ENCODE data around the gene DHDH.

The DHDH gene

DNA sequence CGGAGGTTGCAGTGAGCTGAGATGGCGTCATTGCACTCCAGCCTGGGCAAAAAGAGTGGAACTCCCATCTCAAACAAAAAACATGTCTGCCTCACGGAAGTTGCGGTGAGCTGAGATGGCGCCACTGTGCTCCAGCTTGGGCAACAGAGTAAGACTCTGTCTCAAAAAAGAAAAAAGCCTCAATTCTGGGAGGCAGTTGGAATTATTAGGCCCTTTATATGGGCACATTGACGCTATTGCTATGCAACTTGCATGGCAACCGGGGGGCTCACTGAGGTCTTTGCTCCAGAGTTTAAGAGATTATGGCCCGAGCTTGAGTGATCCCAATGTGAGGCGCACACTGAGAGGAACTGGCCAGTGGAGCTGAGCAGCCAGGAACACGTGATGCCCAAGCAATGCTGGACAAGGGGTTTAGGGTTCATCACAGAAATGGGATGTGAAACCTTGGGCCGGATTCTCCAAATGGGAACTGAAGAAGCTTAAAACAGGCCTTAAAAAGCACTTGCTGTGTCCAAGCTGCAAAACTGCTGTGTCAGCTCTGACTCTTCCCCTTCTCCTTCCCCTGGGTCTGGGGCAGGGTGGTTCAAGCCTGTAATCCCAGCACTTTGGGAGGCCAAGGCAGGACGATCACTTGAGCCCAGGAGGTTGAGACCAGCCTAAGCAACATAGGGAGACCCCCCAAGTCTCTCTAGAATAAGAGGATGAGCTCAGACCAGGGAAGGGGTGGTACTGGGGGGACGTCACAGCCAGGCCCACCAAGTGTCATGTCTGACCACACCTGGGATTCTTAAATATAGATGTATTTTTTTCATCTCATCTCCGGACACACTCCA is 34.1 kb downstream of the DHDH start:
- no peak for DNase-seq (ENCODE audit: low read depth)

DNA sequence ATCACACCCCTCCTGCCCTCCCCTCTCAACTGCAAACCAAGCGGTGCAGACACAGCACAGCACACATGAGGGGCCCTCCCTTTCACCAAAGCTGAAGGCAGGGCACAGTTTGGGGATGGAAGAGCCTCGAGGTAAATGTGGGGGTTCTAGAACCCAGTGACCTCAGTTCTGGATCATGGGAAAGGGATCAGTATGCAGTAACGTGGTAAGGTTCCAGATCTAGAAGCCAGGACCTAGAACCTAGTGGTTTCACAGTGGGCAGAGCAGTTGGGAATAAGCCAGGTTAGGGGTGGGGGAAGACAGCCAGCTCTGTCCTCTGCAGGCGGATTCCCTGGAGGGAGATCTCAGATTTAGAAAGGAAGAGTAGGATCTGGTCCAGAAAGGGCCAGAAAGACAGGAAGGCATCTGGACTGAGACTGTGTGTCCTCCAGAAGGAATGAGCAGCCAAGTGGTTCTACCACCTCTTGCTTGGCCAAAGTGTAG is 34.7 kb downstream of the DHDH start:
- DNase-seq (ENCODE audit: low read depth): no peak

DNA sequence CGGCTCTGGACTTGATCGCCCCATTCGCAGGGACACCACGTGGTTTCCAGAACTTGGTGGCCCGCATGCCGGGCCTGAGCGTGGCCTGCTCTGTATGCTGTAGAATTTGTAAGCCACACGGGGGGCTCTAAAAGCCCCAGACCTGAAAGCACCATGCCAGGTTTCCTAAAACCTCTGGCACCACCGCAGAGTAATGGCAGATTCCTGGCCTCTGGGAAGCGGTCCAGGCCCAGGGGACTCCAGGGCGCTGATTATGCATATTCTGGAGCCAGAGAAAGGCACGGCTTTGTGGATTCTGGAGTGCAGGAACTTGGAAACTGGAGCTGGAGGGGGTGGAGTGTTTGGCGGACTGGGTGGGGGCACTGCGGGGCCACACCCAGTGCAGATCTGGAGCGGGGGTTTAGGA is 35.3 kb downstream of the DHDH start:
- no peak for DNase-seq (ENCODE audit: low read depth)

DNA sequence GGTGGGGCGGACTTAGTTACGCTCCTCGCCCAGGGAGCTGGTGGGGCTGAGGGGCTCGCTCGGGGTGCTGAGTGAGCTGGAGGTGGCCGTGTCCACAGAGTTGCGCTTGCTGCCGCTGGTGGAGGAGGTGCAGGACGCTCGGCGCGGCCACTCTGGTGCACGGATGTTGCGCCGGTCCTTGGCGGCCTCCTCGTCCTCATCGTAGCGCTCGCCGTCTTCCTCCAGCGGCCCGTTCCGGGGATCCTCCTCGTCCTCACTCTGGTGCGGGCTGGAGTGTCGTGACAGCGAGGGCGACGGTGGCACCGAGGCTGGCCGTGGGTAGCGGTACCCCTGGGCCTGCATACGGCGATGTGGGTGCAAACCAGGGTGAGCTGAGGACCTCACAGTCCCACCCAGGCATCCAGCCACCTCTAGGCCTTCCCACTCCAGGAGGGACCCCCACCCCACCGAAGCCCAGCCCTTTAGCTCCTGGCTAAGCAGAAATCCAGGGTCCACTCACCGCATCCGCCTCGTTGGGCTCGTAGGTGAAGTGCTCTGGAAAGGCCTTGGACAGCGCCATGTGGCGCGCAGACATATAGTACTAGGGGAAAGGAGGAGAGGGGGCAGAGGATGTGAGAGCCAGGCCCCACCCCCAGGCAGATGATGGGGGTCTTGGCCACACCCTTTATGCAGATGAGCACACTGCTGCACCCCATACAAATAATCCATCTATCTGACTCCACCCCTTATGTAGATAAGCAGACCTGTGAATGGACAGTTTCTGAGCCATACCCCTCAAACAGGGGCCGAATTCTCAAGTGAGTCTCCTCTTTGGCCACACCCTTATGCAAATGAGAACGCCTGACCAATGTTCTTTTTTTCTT is 36.0 kb downstream of the DHDH start:
- no peak for DNase-seq (ENCODE audit: low read depth)

DNA sequence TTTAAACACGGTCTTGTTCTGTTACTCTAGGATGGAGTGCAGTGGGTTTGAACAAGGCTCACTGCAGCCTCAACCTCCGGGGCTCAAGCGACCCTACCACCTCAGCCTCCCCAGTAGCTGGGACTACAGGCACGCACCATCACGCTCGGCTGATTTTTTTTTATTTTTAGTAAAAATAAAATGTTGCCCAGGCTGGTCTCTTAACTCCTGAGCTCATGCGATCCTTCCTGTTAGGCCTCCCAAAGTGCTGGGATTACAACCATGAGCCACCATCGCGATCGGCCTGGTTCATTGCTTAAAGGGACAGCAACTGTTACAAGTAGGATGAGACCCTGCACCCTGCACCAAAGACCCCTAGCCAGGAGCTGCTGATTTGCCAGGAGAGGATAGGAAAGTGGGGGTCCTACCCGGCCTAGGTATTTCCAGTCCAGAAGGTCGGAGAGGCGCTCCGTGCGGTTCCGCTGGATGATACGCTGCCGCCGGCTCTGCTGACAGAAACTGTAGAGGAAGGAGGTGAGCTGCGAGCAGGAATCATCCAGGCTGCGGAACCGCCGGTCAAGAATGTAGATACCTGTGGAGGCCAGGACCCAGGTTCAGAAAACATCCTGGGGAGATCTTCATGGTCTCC is 36.8 kb downstream of the DHDH start:
- DNase-seq (ENCODE audit: low read depth): no peak

DNA sequence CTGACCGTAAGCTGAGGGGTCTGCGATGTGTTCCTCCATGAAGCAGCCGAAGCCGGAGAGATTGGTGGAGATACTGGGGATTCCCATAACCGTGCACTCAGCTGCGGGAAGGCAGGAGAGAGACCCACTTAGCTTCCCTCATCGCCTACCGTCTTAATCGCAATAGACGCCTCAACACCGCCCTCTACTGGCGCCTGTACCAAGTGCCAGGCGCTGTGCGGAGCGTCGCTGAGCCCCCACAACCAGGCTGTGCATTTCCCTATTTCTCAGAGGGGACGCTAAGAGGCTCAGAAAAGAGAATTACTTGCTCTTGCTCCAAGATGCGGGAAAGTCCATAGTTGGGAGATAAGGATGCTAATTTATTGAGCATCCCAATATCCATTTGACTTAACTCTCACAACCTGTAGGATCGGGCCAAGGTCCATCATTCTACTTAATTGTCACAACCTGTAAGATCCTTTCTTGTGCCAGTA is 37.5 kb downstream of the DHDH start:
- DNase-seq (ENCODE audit: low read depth): peak; percentile 70

DNA sequence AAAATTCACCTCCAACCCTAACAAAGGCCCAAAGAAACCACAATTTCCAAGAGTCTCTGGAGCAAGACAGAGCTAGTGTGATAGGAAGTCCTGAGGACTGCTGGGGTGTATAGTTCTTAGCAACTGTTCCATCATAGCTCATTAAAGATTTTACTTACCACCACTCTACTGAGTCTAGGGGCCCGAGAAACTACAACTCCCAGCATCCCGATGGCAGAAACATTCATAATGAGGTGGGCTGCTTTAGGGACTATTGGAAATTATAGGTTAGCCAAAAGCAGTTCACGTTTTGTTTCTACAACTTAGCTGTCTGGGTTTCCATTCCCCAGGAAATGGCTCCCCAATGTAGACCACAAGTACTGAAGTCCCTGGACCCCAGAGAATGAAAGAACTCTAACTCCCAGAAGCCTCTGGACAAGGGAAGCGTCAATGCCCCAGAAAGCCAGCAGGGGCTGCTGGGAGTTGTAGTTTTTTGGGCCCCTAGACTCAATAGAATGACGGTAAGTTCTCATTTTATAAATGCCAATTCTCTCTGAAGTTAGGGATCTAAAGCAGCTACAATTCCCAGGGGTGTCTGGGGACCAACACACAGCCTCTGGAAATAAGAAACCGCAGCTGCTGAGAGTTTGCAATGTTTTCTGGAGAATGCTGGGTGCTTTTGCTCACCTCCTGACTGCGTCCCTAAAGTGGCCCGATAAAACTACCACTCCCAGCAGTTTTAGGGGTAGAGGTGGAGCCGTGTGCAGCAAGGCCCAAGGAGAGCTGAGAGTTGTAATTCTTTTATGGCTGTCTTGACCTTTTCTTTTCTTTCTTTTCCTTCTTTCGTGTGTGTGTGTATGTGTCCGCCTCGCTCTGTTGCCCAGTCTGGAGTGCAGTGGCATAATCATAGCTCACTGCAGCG is 42.7 kb downstream of the DHDH start:
- DNase-seq (ENCODE audit: low read depth): no peak

DNA sequence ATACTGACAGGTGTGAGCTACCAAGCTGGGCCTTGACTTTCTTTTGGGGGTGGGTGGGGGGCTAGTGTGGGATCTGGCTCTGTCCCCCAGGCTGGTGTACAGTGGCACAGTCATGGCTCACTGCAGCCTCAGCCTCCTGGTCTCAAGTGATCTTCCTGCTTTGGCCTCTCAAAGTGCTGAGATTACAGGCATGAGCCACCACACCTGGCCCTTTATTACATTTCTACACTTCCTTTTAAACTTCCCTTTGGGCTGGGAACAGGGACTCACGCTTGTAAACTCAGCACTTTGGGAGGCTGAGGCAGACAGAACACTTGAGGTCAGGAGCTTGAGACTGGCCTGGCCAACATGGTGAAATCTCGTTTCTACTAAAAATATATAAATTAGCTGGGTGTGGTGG is 43.6 kb downstream of the DHDH start:
- no peak for DNase-seq (ENCODE audit: low read depth)

DNA sequence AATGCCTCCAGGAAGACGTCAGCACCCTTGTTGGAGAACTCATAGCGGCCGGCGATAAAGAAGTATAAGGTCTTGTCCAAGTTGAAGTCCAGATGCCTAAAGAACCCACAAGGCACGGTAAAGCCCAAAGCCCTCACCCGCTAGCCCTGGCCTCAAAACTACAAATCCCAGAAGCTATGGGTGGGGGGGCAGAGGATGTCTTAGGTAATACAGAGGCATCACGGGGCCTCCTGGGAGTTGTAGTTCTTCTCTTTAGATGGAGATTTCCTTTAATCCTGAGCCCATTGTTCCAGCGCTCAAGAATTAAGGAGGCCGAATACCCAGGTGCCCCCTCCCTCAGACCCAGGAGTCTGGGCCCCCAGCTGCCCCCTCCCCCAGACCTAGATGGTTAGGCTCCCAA is 48.8 kb downstream of the DHDH start:
- no peak for DNase-seq (ENCODE audit: low read depth)

DNA sequence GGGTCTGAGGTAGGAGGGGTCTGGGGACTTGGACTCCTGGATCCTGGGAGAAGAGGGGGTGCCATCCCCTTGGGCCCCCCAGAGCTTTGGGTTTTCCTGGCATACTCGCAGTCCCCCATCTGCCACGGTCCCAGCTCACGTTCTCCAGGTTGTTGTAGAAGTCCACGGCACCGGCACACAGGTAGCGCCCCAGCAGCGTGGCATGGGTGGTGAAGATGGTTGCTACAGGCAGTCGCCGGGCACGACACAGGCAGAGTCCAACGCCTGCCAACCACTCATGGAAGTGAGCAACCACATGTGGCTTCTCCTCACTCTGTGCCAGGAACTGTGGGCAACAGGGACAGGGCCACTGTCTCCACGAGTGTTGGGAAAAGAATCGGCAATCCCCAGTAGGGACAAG is 52.2 kb downstream of the DHDH start:
- no peak for DNase-seq (ENCODE audit: low read depth)

DNA sequence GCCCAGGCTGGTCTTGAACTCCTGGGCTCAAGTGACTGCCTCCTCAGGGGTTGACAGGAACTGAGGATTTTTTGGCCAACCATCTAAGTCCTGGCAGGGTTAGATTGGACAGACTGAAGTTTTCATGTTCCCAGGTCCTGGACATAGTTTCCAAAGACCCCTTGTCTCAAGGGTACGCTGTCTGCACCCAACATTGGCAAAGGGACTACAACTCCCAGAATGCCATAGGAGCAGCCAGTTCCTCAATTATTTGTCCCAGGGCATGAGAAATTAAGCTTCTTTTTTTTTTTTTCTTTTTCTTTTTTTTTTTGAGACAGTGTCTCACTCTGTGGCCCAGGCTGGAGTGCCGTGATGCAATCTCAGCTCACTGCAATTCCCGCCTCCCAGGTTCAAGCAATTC is 52.7 kb downstream of the DHDH start:
- no peak for DNase-seq (ENCODE audit: low read depth)

DNA sequence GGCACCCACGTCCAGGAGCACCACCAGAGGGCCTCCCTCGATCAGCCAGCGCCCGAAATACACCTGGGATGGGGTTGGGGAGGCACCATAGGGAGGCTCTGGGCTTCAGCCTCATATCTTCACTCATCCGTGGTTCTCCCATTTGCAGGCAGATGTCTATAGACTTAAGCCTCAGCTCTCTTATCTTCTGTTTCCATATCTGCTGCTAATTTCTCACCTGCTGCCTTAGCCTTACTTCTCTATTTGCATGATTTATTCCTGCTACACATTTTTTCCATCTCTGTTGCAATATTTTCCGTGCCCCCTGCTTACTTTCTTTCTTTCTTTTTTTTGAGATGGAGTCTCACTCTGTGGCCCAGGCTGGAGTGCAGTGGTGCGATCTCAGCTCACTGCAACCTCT is 53.8 kb downstream of the DHDH start:
- DNase-seq (ENCODE audit: low read depth): no peak

DNA sequence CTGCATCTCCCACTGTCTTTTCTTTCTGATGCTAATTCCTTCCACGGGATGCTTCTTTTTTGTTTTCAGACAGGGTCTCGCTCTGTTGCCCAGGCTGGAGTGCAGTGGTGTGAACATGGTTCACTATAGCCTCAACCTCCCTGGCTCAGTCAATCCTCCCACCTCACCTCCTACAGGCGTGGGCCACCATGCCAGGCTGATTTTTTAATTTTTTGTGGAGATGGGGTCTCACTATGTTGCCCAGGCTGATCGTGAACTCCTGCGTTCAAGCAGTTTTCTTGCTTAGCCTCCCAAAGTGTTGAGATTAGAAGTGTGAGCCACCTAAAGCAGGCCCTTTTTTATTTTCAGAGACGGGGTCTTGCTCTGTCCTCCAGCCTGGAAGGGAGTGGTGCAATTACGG is 54.8 kb downstream of the DHDH start:
- DNase-seq (ENCODE audit: low read depth): no peak

DNA sequence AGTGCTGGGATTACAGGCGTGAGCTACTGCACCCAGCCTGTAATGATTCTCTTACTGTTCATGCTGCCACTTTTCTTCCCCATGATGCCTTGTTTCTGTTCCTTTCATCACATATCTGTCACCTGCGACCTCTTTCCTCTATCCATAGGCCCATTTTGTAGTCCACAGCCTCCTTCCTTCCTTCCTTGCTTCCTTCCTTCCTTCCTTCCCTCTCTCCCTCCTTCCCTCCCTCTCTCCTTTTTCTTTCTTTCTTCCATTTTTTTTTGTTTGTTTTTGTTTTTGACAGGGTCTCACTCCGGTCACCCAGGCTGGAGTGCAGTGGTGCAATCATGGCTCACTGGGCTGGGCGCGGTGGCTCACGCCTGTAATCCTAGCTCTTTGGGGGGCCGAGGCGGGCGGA is 55.4 kb downstream of the DHDH start:
- no peak for DNase-seq (ENCODE audit: low read depth)

DNA sequence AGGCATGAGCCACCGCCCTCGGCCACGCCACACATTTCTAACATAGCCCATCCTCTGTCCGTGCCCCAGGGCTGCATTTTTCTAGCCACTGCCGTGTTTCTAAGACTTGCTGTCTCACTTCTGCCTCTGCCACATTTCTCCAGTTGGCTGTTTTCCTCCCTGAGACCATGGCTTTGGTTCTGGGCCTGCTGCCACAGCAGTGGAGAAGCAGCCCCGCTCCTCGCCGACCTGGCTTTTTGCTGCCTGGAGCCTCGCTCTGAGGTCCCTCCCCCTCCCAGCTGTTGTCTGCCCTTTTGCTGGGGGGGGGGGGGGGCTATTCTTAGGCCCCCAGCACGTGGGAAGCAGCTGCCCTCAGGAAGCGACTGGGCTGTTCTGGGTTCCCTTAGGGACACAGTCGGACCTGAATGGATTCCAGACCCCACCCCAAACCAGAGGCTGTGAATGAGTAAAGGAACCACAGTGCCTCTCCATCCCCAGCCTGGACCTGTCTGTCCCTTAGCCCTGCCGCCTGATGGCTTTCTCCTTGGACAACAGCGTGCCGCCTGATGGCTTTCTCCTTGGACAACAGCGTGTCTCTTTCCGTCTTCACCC is 56.3 kb downstream of the DHDH start:
- DNase-seq (ENCODE audit: low read depth): no peak

DNA sequence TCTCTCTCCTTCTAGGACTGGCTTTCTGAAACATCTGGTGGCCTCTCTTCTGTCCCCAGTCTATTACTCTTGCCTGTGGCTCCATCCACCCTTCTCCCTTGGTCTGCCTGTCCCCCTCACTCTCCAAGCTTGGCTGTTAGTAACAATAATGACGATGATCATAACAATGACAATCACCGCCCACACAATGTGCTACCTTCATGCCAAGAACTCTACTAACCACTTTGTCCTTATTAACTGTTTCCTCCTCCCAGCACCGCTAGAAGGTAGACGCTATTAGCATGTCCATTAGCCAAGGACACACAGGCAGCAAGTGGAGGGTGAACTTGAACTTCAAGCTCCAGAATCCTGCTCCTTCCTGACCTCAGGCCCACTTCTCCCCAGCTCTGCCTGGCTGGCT is 56.9 kb downstream of the DHDH start:
- no peak for DNase-seq (ENCODE audit: low read depth)

DNA sequence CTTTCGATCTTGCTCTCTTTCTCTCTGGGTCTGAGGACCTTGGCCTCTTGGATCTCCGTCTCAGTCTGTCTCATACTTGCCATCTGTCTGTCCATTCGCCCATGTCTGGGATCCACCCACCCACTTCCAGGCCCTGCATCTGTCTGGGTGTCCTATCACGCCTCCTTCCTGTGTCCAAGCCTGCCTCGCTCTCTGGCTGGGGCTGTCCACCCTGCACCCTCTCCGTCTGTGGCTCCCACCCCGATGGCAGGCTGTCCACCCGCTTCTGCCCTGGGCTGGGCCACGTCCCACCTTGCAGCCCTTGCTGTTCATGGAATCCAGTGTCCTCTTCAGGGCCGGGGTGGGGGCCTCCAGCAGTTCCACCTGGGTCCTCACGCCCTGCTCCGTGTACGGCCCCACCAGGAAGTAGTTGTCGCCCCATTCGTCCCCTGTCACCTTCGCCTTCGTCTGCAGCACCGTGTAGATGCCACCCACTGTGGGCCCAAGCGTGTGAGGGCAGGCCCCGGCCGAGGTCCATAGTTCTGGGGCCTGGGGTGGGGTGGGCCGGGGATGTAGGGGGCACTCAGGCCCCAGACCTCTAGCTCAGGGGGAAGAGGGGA is 57.6 kb downstream of the DHDH start:
- no peak for DNase-seq (ENCODE audit: low read depth)

DNA sequence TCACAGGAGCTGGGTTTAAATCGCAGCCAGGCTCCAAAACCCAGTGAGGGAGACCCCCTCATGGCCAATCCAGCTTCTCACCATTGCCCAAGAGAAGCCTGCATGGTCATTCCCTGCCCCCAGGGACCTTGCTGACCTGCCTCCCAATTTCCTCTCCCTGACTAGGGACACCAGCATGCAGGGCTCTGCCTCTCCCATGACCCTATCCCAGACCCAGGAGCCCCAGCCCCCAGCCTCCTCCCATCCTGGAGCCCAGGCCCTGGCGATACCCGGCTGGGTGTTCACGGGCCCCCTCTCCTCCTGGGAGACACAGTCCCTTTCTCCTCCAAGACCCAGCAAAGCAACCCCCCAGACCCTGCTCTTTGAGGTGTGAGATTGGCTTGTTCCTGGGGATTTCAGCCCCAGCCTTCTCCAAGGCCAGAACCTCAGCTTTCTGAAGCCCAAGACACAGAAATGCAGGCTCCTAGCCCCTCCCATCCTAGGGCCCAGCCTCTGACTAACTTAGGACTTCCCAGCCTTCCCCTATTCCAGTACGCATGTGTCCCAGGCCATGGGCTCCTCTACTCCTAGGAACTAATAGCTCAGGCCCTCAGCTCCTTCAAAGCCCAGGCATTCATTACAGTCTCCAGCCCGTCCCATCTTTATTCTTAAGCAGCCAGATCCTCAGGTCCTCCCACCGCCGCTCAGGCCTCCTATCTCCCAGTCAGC is 58.5 kb downstream of the DHDH start:
- no peak for DNase-seq (ENCODE audit: low read depth)

DNA sequence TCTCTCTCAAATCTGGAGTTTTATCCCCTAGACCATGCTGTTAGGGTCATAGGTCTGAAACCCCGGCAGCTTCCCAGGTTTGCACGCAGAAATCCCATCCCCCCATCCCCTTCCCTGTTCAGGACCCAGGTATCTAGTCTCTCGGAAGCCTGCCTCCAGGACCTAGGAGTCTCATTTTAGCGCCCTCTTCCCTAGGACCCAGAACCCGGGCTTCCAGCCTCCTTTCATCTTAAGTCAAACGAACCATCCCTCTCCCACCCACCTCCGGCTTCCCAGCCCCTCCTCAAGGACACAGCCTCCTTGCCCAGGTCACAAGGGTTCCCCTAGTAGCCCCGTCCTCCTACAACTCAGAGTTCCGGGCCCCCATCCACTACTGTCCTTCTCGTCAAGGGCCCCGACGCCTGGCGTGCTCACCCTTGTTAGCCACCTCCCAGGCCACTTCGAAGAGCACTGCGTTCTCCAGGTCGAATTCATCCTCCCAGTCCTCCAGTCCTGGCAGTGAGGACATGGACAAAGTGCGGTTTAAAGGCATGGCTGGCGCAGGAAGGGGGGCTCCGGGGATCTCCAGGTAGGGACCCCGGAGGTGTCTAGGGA is 59.2 kb downstream of the DHDH start:
- DNase-seq (ENCODE audit: low read depth): no peak

Measured in stimulated activated CD8-positive, alpha-beta memory T cell treated with anti-CD3 and anti-CD28 coated beads, Interleukin-12 subunit alpha, Interleukin-12 subunit beta, amount 100 ng/mL, for 1 hour (primary cell).